GM12875 (cell line): ENCODE data around the gene KRTAP10-6.
"Not testable (repeated sequence)": the region's sequence is repeated elsewhere in the genome, so short reads cannot be mapped to it uniquely, and the experiment has no call there.

Experiments
- H3K4me3 ChIP-seq: one replicate; pipeline ENCODE4 v1.5.1; 2011; ENCODE audit warnings: low read depth, low read length, control low read depth
- CTCF ChIP-seq: IDR thresholded peaks from 2 replicates; pipeline ENCODE4 v1.5.1; 2011; ENCODE audit warnings: low read depth, mild to moderate bottlenecking, control low read depth, inconsistent platforms, low read length, moderate library complexity, borderline replicate concordance; ENCODE audit not compliant: insufficient read depth

The KRTAP10-6 gene

GRCh38 chr21:44592446-44593311, at the start of gene KRTAP10-6:
Gene KRTAP10-6 (minus strand): TSS chr21:44592505. CDS start chr21:44592484, 21 bp downstream.
- no peak within 1 kb of the TSS for H3K4me3 ChIP-seq
- TF ChIP-seq CTCF, result no peak

- TF ChIP-seq CTCF, result no peak
- no peak overlapping the region for H3K4me3 ChIP-seq
Measured at GRCh38 chr21:44640761-44641160, 48.5 kb upstream of the KRTAP10-6 start.

- TF ChIP-seq CTCF, result no peak
- no peak overlapping the region for H3K4me3 ChIP-seq
Measured at GRCh38 chr21:44639331-44639655, 47.0 kb upstream of the KRTAP10-6 start.

- H3K4me3 ChIP-seq, result not testable (repeated sequence)
Measured at GRCh38 chr21:44638506-44639330, 46.4 kb upstream of the KRTAP10-6 start.

GRCh38 chr21:44637851-44638348, 45.6 kb upstream of the KRTAP10-6 start:
- not testable (repeated sequence) for H3K4me3 ChIP-seq

GRCh38 chr21:44637018-44637850, 44.9 kb upstream of the KRTAP10-6 start, which contains the start of gene KRTAP10-10:
Gene KRTAP10-10 (plus strand): TSS chr21:44637356. CDS start chr21:44637418, 62 bp downstream.
- no peak for TF ChIP-seq CTCF
- no peak within 1 kb of the TSS for H3K4me3 ChIP-seq

GRCh38 chr21:44636209-44637017, 44.1 kb upstream of the KRTAP10-6 start:
- no peak for TF ChIP-seq CTCF
- no peak overlapping the region for H3K4me3 ChIP-seq
